ENCODE measurements around the gene NPAT.
"Not testable (repeated sequence)": the region's sequence is repeated elsewhere in the genome, so short reads cannot be mapped to it uniquely, and the experiment has no call there.

Gene NPAT

GRCh38 chr11:108162878-108163277 is 59.6 kb downstream of the NPAT start:
- DNase-seq (ENCODE audit: extremely low spot score, insufficient read length, low read depth); FAIRE-seq: not testable (repeated sequence)

- peak; percentile 39 for DNase-seq (ENCODE audit: extremely low spot score, insufficient read length, low read depth)
- peak; percentile 93 for FAIRE-seq
These were observed 61.4 kb downstream of the NPAT start for GRCh38 chr11:108160970-108161566.

GRCh38 chr11:108154591-108154990 is 67.8 kb downstream of the NPAT start:
- FAIRE-seq (no peak), DNase-seq (ENCODE audit: extremely low spot score, insufficient read length, low read depth) (no peak)

- FAIRE-seq (no peak), DNase-seq (ENCODE audit: extremely low spot score, insufficient read length, low read depth) (no peak)
These were observed 73.9 kb downstream of the NPAT start for GRCh38 chr11:108148556-108148955.

- DNase-seq (ENCODE audit: extremely low spot score, insufficient read length, low read depth) (no peak), FAIRE-seq (no peak)
These were observed 75.3 kb downstream of the NPAT start for GRCh38 chr11:108147150-108147549.

- DNase-seq (ENCODE audit: extremely low spot score, insufficient read length, low read depth) (no peak), FAIRE-seq (no peak)
These were observed 77.8 kb downstream of the NPAT start for GRCh38 chr11:108144615-108145014.

- FAIRE-seq (no peak), DNase-seq (ENCODE audit: extremely low spot score, insufficient read length, low read depth) (no peak)
These were observed 80.1 kb downstream of the NPAT start for GRCh38 chr11:108142304-108142703.

- FAIRE-seq (no peak), DNase-seq (ENCODE audit: extremely low spot score, insufficient read length, low read depth) (no peak)
These were observed 85.2 kb downstream of the NPAT start for GRCh38 chr11:108137212-108137611.

- FAIRE-seq (peak; percentile 73), DNase-seq (ENCODE audit: extremely low spot score, insufficient read length, low read depth) (no peak)
These were observed 86.4 kb downstream of the NPAT start for GRCh38 chr11:108135845-108136544.

GRCh38 chr11:108132993-108133538 is 89.4 kb downstream of the NPAT start:
- DNase-seq (ENCODE audit: extremely low spot score, insufficient read length, low read depth); FAIRE-seq: not testable (repeated sequence)

GRCh38 chr11:108131993-108132392 is 90.4 kb downstream of the NPAT start:
- DNase-seq (ENCODE audit: extremely low spot score, insufficient read length, low read depth) = no peak

GRCh38 chr11:108128772-108129171 is 93.7 kb downstream of the NPAT start:
- no peak for DNase-seq (ENCODE audit: extremely low spot score, insufficient read length, low read depth)
- no peak for FAIRE-seq

More at GRCh38 chr11:108131993-108132392, 90.4 kb downstream of the NPAT start:
- FAIRE-seq = no peak

- DNase-seq (ENCODE audit: extremely low spot score, insufficient read length, low read depth) = no peak
- no peak for FAIRE-seq
These were observed 97.3 kb downstream of the NPAT start for GRCh38 chr11:108125096-108125495.

- FAIRE-seq (no peak), DNase-seq (ENCODE audit: extremely low spot score, insufficient read length, low read depth) (no peak)
These were observed 100.2 kb downstream of the NPAT start for GRCh38 chr11:108122166-108122628.

- DNase-seq (ENCODE audit: extremely low spot score, insufficient read length, low read depth) = peak; percentile 84
- FAIRE-seq = peak; percentile 96
These were observed 100.9 kb downstream of the NPAT start, which contains the start of gene ACAT1 for GRCh38 chr11:108121274-108122155. Gene ACAT1 (plus strand): TSS chr11:108121567. CDS start chr11:108121607, 40 bp downstream.

- not testable (repeated sequence) for FAIRE-seq; DNase-seq (ENCODE audit: extremely low spot score, insufficient read length, low read depth)
These were observed 101.5 kb downstream of the NPAT start for GRCh38 chr11:108120936-108121273.

GRCh38 chr11:108117746-108118371 is 104.6 kb downstream of the NPAT start:
- no peak for DNase-seq (ENCODE audit: extremely low spot score, insufficient read length, low read depth)
- FAIRE-seq = peak; percentile 44

GRCh38 chr11:108115500-108116140 is 106.8 kb downstream of the NPAT start:
- DNase-seq (ENCODE audit: extremely low spot score, insufficient read length, low read depth) (no peak), FAIRE-seq (no peak)

- FAIRE-seq (no peak), DNase-seq (ENCODE audit: extremely low spot score, insufficient read length, low read depth) (no peak)
These were observed 110.4 kb downstream of the NPAT start for GRCh38 chr11:108112057-108112456.
